ENCODE measurements around the gene GABRR2. TPM values are rescaled to one million over a fixed set of nuclear protein-coding genes. Genes with fewer than 3 reads are reported as not detected.

Gene GABRR2
- total and polyA plus RNA-seq, 2 experiments from 2014 or later, result 0.87 to 0.94 TPM

GRCh38 chr6:89269252-89269651 is 45.8 kb downstream of the GABRR2 start:
- Histone ChIP-seq H3K27me3 (no peaks in the 10 kb centered on the region), H3K9me2 (replicated peaks; ENCODE audit: insufficient read depth) (no peaks in the 10 kb centered on the region), H4K20me1 (ENCODE audit: insufficient read depth, poor library complexity, severe bottlenecking) (no peaks in the 10 kb centered on the region), H3K79me2 (no peaks in the 10 kb centered on the region), H3K9me3 (ENCODE audit: low read depth) (no peaks in the 10 kb centered on the region), H3K4me3 (no peak overlapping the region), H3K27ac (no peak overlapping the region), H2AFZ (no peak overlapping the region), H3K4me2 (no peak overlapping the region), H3K36me3 (replicated peaks; ENCODE audit: insufficient read depth, low read depth) (no peaks in the 10 kb centered on the region), H3K4me1 (ENCODE audit: insufficient read depth) (no peaks in the 10 kb centered on the region)
- TF ChIP-seq EZH2 (IDR thresholded peaks at IDR 0.05; ENCODE audit: borderline replicate concordance) (no peak), EZH2phosphoT487 (IDR thresholded peaks at IDR 0.05; ENCODE audit: low read depth, severe bottlenecking, unreplicated experiment) (no peak)
- TF ChIP-seq, protein P1, sequence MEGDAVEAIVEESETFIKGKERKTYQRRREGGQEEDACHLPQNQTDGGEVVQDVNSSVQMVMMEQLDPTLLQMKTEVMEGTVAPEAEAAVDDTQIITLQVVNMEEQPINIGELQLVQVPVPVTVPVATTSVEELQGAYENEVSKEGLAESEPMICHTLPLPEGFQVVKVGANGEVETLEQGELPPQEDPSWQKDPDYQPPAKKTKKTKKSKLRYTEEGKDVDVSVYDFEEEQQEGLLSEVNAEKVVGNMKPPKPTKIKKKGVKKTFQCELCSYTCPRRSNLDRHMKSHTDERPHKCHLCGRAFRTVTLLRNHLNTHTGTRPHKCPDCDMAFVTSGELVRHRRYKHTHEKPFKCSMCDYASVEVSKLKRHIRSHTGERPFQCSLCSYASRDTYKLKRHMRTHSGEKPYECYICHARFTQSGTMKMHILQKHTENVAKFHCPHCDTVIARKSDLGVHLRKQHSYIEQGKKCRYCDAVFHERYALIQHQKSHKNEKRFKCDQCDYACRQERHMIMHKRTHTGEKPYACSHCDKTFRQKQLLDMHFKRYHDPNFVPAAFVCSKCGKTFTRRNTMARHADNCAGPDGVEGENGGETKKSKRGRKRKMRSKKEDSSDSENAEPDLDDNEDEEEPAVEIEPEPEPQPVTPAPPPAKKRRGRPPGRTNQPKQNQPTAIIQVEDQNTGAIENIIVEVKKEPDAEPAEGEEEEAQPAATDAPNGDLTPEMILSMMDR (IDR thresholded peaks at IDR 0.05; ENCODE audit: poor library complexity), result no peak
- DNase-seq (ENCODE audit: low spot score), result no peak
- WGBS (ENCODE audit: low lambda C conversion rate, missing lambda C conversion rate), result 89% methylated on average over 3 of the region's 3 CpGs

DNA sequence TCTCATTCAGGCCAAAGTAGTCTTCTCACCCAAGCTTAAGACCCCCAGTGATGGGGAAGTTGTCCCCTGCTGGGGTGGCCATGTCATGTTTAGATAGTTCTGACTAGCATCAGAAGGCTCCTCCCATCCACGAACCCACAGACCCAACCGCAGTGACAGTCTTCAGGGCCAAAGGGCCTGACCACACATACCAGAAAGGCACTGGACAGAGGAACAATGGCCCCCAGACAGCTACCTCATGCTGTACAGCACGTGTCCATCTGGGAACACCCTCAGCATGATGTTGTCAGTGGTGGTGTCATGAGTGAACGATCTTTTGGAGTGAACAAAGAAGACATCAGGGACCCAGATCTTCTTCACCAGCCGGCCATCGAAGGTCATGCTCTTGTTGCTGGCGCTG is 46.3 kb downstream of the GABRR2 start:
- no peaks in the 10 kb centered on the region for H3K27me3 ChIP-seq
- no peaks in the 10 kb centered on the region for H3K9me3 ChIP-seq (ENCODE audit: low read depth)
- no peak for DNase-seq (ENCODE audit: low spot score)
- no peak overlapping the region for H3K27ac ChIP-seq
- no peak overlapping the region for H3K4me2 ChIP-seq
- H3K9me2 ChIP-seq (replicated peaks; ENCODE audit: insufficient read depth), result no peaks in the 10 kb centered on the region
- 89% methylated on average over 7 of the region's 7 CpGs for WGBS (ENCODE audit: low lambda C conversion rate, missing lambda C conversion rate)
- H2AFZ ChIP-seq, result no peak overlapping the region
- TF ChIP-seq EZH2phosphoT487 (IDR thresholded peaks at IDR 0.05; ENCODE audit: low read depth, severe bottlenecking, unreplicated experiment) (no peak), EZH2 (IDR thresholded peaks at IDR 0.05; ENCODE audit: borderline replicate concordance) (no peak)
- TF ChIP-seq, protein P1 (IDR thresholded peaks at IDR 0.05; ENCODE audit: poor library complexity), result no peak
- H4K20me1 ChIP-seq (ENCODE audit: insufficient read depth, poor library complexity, severe bottlenecking), result no peaks in the 10 kb centered on the region
- no peaks in the 10 kb centered on the region for H3K79me2 ChIP-seq
- no peaks in the 10 kb centered on the region for H3K4me1 ChIP-seq (ENCODE audit: insufficient read depth)
- no peak overlapping the region for H3K4me3 ChIP-seq
- H3K36me3 ChIP-seq (replicated peaks; ENCODE audit: insufficient read depth, low read depth), result no peaks in the 10 kb centered on the region

DNA sequence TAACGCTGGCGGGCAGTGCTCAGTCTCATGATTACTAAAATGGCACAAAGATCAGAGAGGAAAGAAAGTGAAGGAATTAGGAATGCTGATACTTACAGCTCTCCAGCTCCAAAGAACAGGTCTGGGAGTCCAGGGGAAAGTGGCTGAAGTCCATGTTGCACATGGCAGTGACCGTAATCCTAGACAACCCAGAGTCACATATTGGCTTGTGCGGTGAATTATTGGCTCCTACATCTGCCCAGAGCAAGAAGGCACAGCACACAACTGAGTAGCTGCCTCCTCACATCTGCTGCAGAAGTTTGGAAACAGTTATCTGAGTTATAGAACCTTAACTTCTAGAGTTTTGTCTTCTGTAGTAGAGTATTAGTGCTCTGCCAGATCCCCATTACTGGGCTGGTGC is 47.2 kb downstream of the GABRR2 start:
- Histone ChIP-seq H4K20me1 (ENCODE audit: insufficient read depth, poor library complexity, severe bottlenecking) (no peaks in the 10 kb centered on the region), H3K4me3 (no peak overlapping the region), H2AFZ (no peak overlapping the region), H3K79me2 (no peaks in the 10 kb centered on the region), H3K27ac (no peak overlapping the region), H3K9me3 (ENCODE audit: low read depth) (no peaks in the 10 kb centered on the region), H3K27me3 (no peaks in the 10 kb centered on the region), H3K4me1 (ENCODE audit: insufficient read depth) (no peaks in the 10 kb centered on the region), H3K36me3 (replicated peaks; ENCODE audit: insufficient read depth, low read depth) (no peaks in the 10 kb centered on the region), H3K9me2 (replicated peaks; ENCODE audit: insufficient read depth) (no peaks in the 10 kb centered on the region), H3K4me2 (no peak overlapping the region)
- TF ChIP-seq EZH2 (IDR thresholded peaks at IDR 0.05; ENCODE audit: borderline replicate concordance) (no peak), EZH2phosphoT487 (IDR thresholded peaks at IDR 0.05; ENCODE audit: low read depth, severe bottlenecking, unreplicated experiment) (no peak)
- TF ChIP-seq, protein P1 (IDR thresholded peaks at IDR 0.05; ENCODE audit: poor library complexity), result no peak
- no peak for DNase-seq (ENCODE audit: low spot score)
- WGBS (ENCODE audit: low lambda C conversion rate, missing lambda C conversion rate), result 97% methylated on average over 4 of the region's 4 CpGs

- H3K9me3 ChIP-seq (ENCODE audit: low read depth), result no peaks in the 10 kb centered on the region
- 98% methylated on average over 20 of the region's 20 CpGs for WGBS (ENCODE audit: low lambda C conversion rate, missing lambda C conversion rate)
- H3K9me2 ChIP-seq (replicated peaks; ENCODE audit: insufficient read depth), result no peaks in the 10 kb centered on the region
- H3K79me2 ChIP-seq, result no peaks in the 10 kb centered on the region
- H3K36me3 ChIP-seq (replicated peaks; ENCODE audit: insufficient read depth, low read depth), result no peaks in the 10 kb centered on the region
- H4K20me1 ChIP-seq (ENCODE audit: insufficient read depth, poor library complexity, severe bottlenecking), result no peaks in the 10 kb centered on the region
- no peak overlapping the region for H3K4me2 ChIP-seq
- TF ChIP-seq, protein P1 (IDR thresholded peaks at IDR 0.05; ENCODE audit: poor library complexity), result no peak
- TF ChIP-seq EZH2 (IDR thresholded peaks at IDR 0.05; ENCODE audit: borderline replicate concordance) (no peak), EZH2phosphoT487 (IDR thresholded peaks at IDR 0.05; ENCODE audit: low read depth, severe bottlenecking, unreplicated experiment) (no peak)
- no peak overlapping the region for H3K27ac ChIP-seq
- H3K4me3 ChIP-seq, result no peak overlapping the region
- H2AFZ ChIP-seq, result no peak overlapping the region
- no peak for DNase-seq (ENCODE audit: low spot score)
- H3K27me3 ChIP-seq, result no peaks in the 10 kb centered on the region
- H3K4me1 ChIP-seq (ENCODE audit: insufficient read depth), result peaks cover 6% of the 10 kb centered on the region
Observed at GRCh38 chr6:89264296-89264695, 50.8 kb downstream of the GABRR2 start.
